Transverse colon (tissue), 4 donors: Measurements from ENCODE around the gene LHX2. TPM values are rescaled to one million over a fixed set of nuclear protein-coding genes. Genes with fewer than 3 reads are reported as not detected.
A peak's percentile ranks its signal among the peaks of the same experiment; 100 is the strongest.

ENCODE experiments used
- DNase-seq: peaks from one replicate; pipeline ENCODE4 v3.0.0-alpha.2; 2019
- H3K27ac ChIP-seq, 4 donors: fragments of 200-600 bp; sonication (generic); 2 replicates each; pipeline ENCODE4 v1.5.1; 2016 to 2018; ENCODE audit warnings: inconsistent platforms in 4 of 4
- H3K27me3 ChIP-seq: fragments of 200-600 bp; sonication (generic); 2 replicates; pipeline ENCODE4 v1.5.1; 2017; ENCODE audit warnings: inconsistent platforms
- H3K36me3 ChIP-seq, 4 donors: fragments of 200-600 bp; sonication (generic); 2 replicates each; pipeline ENCODE4 v1.5.1; 2017 to 2019; ENCODE audit warnings: inconsistent platforms in 4 of 4
- H3K4me1 ChIP-seq, 4 donors: fragments of 200-600 bp; sonication (generic); 2 replicates each; pipeline ENCODE4 v1.5.1; 2017 to 2020; ENCODE audit warnings: inconsistent platforms in 4 of 4
- H3K4me3 ChIP-seq, 4 donors: fragments of 200-600 bp; sonication (generic); 1 replicate in 1 of 4; 2 replicates in 3 of 4; pipeline versions ENCODE4 v1.5.1 to v1.6.1; 2017 to 2019; ENCODE audit warnings: inconsistent platforms in 4 of 4
- H3K9me3 ChIP-seq, 2 donors: fragments of 200-600 bp; sonication (generic); 2 replicates each; pipeline ENCODE4 v1.5.1; 2017 to 2019; ENCODE audit warnings: inconsistent platforms in 2 of 2
- EP300 ChIP-seq: sonication (generic); formaldehyde crosslinking; IDR thresholded peaks from one replicate; pipeline ENCODE4 v1.6.1; 2017; ENCODE audit warnings: antibody characterized with exemption, low read depth
- POLR2A ChIP-seq: fragments of 450-650 bp; IDR thresholded peaks from one replicate; pipeline ENCODE4 v1.6.1; 2016; ENCODE audit warnings: antibody characterized with exemption, mild to moderate bottlenecking, moderate library complexity
- POLR2AphosphoS5 ChIP-seq, 3 donors: sonication (generic); formaldehyde crosslinking; IDR thresholded peaks; one replicate each; pipeline ENCODE4 v1.6.1; 2016; ENCODE audit warnings: antibody characterized with exemption in 3 of 3
- WGBS, 2 donors: methylation state at CpG; one replicate each; pipeline ENCODE4 v1.1.5; 2018; ENCODE audit warnings: low coverage in 1 of 2; 5-methylcytosine and 5-hydroxymethylcytosine counted together
- in situ Hi-C, 4 donors: fragments of 200-750 bp; cut with MboI; loops; one replicate each; pipeline versions ENCODE4 v1.15.0 to v1.15.1; 2017; ENCODE audit warnings: low sequenced_read_pairs in 3 of 4, low pct_ligation_motif_present in 1 of 4, low pct_unique_long_range_greater_than_20kb in 1 of 4
- intact Hi-C: fragments of 100-400 bp; cut with DNase I; formaldehyde crosslinking; loops from one replicate; pipeline ENCODE4 v1.15.1; 2023; ENCODE audit warnings: low total_unique reads
- total RNA-seq, 4 donors: library from RNA; depleted of rRNA; stranded (reverse); fragments of >200 nt; gene quantifications; one replicate each; pipeline ENCODE4 v1.1.0, GENCODE V29; 2016
- TF ChIP-seq, protein P1 (sequence below), 5 experiments: fragments of 200-600 bp in 3 of 5; fragments of 450-650 bp in 2 of 5; sonication (generic) in 3 of 5; IDR thresholded peaks; 1 replicate in 2 of 5; 2 replicates in 3 of 5; pipeline ENCODE4 v1.5.1; 2016 to 2017; ENCODE audit warnings: antibody characterized with exemption in 5 of 5, inconsistent platforms in 3 of 5, mild to moderate bottlenecking in 2 of 5, moderate library complexity in 1 of 5

Gene LHX2
- total RNA-seq, 4 donors from 2014 or later = not detected

DNA sequence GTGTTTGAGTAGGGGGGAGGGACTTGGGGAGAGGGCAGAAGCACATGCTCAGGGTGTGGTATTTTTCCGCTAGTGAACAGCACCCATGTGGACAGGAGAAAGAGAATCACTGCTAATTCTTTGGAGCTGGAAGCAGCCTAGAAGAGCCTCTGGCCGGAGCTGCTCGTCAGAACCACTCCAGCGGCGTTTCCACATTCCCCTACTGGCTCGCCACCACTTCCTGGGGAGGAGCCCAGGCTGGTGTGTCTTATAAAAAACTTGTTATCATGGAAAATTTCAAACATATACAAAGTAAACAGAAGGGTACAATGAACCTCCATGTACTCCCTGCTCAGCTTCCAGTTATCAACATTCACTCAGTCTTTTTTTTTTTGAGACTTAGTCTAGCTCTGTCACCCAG is 26.7 kb downstream of the LHX2 start:
- Histone ChIP-seq H3K4me3 (no peak overlapping the region), H3K27ac (no peak overlapping the region), H3K36me3 (no peaks in the 10 kb centered on the region), H3K4me1 (peaks cover 4 to 14% (median 12%) of the 10 kb centered on the region in 4 donors), H3K9me3 (no peaks in the 10 kb centered on the region), H3K27me3 (peaks cover 85% of the 10 kb centered on the region)
- no peak for TF ChIP-seq EP300
- TF ChIP-seq, protein P1, sequence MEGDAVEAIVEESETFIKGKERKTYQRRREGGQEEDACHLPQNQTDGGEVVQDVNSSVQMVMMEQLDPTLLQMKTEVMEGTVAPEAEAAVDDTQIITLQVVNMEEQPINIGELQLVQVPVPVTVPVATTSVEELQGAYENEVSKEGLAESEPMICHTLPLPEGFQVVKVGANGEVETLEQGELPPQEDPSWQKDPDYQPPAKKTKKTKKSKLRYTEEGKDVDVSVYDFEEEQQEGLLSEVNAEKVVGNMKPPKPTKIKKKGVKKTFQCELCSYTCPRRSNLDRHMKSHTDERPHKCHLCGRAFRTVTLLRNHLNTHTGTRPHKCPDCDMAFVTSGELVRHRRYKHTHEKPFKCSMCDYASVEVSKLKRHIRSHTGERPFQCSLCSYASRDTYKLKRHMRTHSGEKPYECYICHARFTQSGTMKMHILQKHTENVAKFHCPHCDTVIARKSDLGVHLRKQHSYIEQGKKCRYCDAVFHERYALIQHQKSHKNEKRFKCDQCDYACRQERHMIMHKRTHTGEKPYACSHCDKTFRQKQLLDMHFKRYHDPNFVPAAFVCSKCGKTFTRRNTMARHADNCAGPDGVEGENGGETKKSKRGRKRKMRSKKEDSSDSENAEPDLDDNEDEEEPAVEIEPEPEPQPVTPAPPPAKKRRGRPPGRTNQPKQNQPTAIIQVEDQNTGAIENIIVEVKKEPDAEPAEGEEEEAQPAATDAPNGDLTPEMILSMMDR (IDR thresholded peaks at IDR 0.05) = no peak
- TF ChIP-seq POLR2AphosphoS5 (IDR thresholded peaks at IDR 0.05) = no peak
- TF ChIP-seq POLR2A = no peak
- in situ Hi-C loops (loop anchor here (10.0 to 25.0 kb wide), 4 partner anchors 326 to 626 kb away; no protein-coding TSS in a partner anchor), intact Hi-C loops (no loop called here)
- 11 to 17% methylated on average over 6 of the region's 6 CpGs for WGBS, 2 donors
- DNase-seq = no peak

DNA sequence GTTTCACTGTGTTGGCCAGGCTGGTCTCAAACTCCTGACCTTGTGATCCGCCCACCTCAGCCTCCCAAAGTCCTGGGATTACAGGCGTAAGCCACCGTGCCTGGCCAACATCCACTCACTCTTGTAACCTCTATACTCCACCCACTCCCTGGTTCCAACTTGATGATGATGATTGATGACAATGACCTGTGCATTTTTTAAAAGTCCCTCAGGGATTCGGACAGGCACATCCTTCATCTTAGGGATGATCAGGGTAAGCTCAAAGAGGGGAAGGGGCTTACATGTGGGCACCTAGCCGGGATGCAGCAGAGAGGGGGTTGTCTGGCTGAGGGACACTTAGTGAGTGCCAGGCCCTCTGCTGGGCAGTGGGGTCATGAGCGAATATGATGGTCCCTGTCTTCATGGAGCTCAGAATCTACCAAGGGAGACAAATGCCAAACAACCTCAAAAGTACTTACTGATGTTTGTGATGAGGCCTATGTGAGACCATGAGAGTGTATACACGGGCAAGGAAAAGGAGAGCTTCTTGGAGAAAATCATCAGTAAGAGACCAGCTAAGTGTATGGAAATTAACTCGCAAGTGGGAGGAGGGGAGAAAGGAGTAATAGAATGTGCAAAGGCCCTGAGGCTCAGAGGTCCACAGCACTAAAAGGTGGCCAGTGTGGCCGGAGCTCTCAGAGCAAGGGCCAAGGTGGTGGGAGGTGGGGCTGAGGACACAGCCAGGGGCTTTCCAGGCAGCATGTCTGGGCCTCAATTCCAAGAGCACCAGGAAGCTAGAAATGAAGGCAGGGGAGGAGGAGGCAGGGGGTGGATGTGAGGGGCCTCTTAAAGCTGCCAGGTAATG is 27.4 kb downstream of the LHX2 start:
- H3K27me3 ChIP-seq = peaks cover 85% of the 10 kb centered on the region
- 74 to 83% methylated on average over 1 to 9 of the region's 9 CpGs for WGBS, 2 donors
- no peak overlapping the region for H3K4me3 ChIP-seq
- H3K4me1 ChIP-seq = peaks cover 4 to 14% (median 12%) of the 10 kb centered on the region in 4 donors
- H3K36me3 ChIP-seq = no peaks in the 10 kb centered on the region
- intact Hi-C loops = no loop called here
- no peak for DNase-seq
- in situ Hi-C loops = loop anchor here (10.0 to 25.0 kb wide), 4 partner anchors 327 to 627 kb away; no protein-coding TSS in a partner anchor
- no peak overlapping the region for H3K27ac ChIP-seq
- H3K9me3 ChIP-seq = no peaks in the 10 kb centered on the region
- no peak for TF ChIP-seq EP300
- TF ChIP-seq POLR2AphosphoS5 (IDR thresholded peaks at IDR 0.05) = no peak
- no peak for TF ChIP-seq POLR2A
- TF ChIP-seq, protein P1 (IDR thresholded peaks at IDR 0.05) = no peak

DNA sequence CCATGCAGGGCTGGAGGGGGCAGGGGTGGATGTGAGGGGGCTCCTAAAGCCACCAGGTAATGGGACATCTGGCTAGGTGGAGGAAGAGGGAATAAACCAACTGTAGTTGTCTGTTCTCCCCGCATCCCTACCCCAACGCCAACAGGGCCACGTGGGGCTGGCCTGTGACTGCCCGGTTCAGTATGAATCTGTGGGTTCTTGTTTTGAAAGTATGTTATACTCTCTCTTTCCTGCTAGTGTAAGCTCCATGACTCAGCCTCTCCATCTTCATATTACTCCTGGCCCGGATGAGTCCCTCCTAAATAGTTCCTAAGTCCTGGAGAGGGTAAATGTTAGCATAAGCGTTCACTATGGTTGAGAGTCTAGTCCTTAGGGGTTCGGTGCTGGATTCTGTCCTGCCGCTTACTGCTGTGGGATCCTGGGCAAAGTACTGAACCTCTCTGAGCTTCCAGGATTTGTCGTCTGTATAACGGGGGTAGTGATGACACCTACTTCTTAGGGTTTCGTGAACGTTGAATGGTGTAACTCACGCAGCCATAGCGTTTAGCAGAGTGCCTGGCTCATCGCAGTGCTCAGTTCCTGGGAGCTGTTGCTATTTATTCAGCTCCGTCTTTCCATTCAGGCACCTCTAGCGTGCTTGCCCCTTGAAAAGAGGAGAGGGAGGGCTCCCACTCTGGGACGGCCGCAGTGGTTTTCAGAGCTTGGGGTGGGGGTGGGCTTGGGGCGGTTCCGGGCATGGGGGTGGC is 28.8 kb downstream of the LHX2 start:
- Histone ChIP-seq H3K36me3 (no peaks in the 10 kb centered on the region), H3K4me3 (peak overlapping the region; percentile 21 to 54 (median 36)), H3K4me1 (peaks cover 8 to 20% (median 17%) of the 10 kb centered on the region in 4 donors), H3K27ac (no peak overlapping the region), H3K9me3 (no peaks in the 10 kb centered on the region), H3K27me3 (peaks cover 91% of the 10 kb centered on the region)
- no peak for TF ChIP-seq POLR2AphosphoS5 (IDR thresholded peaks at IDR 0.05)
- TF ChIP-seq POLR2A = no peak
- no peak for TF ChIP-seq EP300
- TF ChIP-seq, protein P1 (IDR thresholded peaks at IDR 0.05) = no peak
- DNase-seq = no peak
- intact Hi-C loops (loop anchor here (2.0 kb wide), 2 partner anchors 496 to 638 kb away; no protein-coding TSS in a partner anchor), in situ Hi-C loops (loop anchor here (5.0 to 25.0 kb wide), 5 partner anchors 328 to 628 kb away; no protein-coding TSS in a partner anchor)
- WGBS, 2 donors = 39 to 71% methylated on average over 4 to 21 of the region's 21 CpGs
